Ovary (tissue), 3 donors: ENCODE measurements around the gene FHL3.

Experiments
- CTCF ChIP-seq, 3 donors: fragments of 450-650 bp in 2 of 3; fragments of 200-600 bp in 1 of 3; IDR thresholded peaks; one replicate each; pipeline versions ENCODE4 v1.5.1 to v1.8.0; 2016 to 2022; ENCODE audit warnings: antibody characterized with exemption in 3 of 3, mild to moderate bottlenecking in 1 of 3
- POLR2A ChIP-seq: fragments of 450-650 bp; IDR thresholded peaks from one replicate; pipeline ENCODE4 v1.6.1; 2017; ENCODE audit warnings: antibody characterized with exemption, mild to moderate bottlenecking, moderate library complexity
- donor health status: DM: no; HTN: no; CAD: no.

GRCh38 chr1:38053416-38054091, 48.2 kb upstream of the FHL3 start:
- TF ChIP-seq CTCF (IDR thresholded peaks at IDR 0.05) (no peak), POLR2A (no peak)
